Thoracic aorta (tissue), 2 donors: ENCODE results near the gene NUDCD3. TPM values are rescaled to one million over a fixed set of nuclear protein-coding genes. Genes with fewer than 3 reads are reported as not detected.

Source experiments
- ATAC-seq: fragments of 150-250 bp; one replicate; pipeline ENCODE4 v1.8.0; 2017; ENCODE audit warnings: low read depth; ENCODE audit not compliant: insufficient number of reproducible peaks, low FRiP score
- DNase-seq: peaks from one replicate; pipeline ENCODE4 v3.0.0-alpha.2; 2020; ENCODE audit warnings: low spot score
- H3K27ac ChIP-seq, 2 donors: fragments of 200-600 bp; sonication (generic); 1 replicate in 1 of 2; 2 replicates in 1 of 2; pipeline ENCODE4 v1.5.1; 2016; ENCODE audit warnings: mild to moderate bottlenecking in 2 of 2, moderate library complexity in 2 of 2
- H3K27me3 ChIP-seq: fragments of 200-600 bp; sonication (generic); replicated peaks from 2 replicates; pipeline ENCODE4 v1.6.0; 2016; ENCODE audit warnings: mild to moderate bottlenecking; ENCODE audit not compliant: insufficient read depth
- H3K36me3 ChIP-seq: fragments of 200-600 bp; sonication (generic); one replicate; pipeline ENCODE4 v1.5.1; 2016
- H3K4me1 ChIP-seq, 2 donors: fragments of 200-600 bp; sonication (generic); 1 replicate in 1 of 2; 2 replicates in 1 of 2; pipeline versions ENCODE4 v1.5.1 to v1.6.0; 2016; ENCODE audit warnings: low read depth in 2 of 2, mild to moderate bottlenecking in 1 of 2; ENCODE audit not compliant: control insufficient read depth in 1 of 2
- H3K4me3 ChIP-seq: fragments of 200-600 bp; sonication (generic); 2 replicates; pipeline ENCODE4 v1.5.1; 2016; ENCODE audit warnings: mild to moderate bottlenecking
- H3K9me3 ChIP-seq: fragments of 200-600 bp; sonication (generic); 2 replicates; pipeline ENCODE4 v1.5.1; 2016
- CTCF ChIP-seq: fragments of 200-600 bp; sonication (generic); IDR thresholded peaks from one replicate; pipeline ENCODE4 v1.5.1; 2019; ENCODE audit warnings: antibody characterized with exemption
- total RNA-seq, 2 donors: library from RNA; depleted of rRNA; stranded (reverse); fragments of >200 nt; gene quantifications; one replicate each; pipeline versions ENCODE4 v1.1.0 to v1.2.3, GENCODE V29; 2016

The NUDCD3 gene
- total RNA-seq, 2 donors from 2014 or later: 57.0 to 64.5 TPM

DNA sequence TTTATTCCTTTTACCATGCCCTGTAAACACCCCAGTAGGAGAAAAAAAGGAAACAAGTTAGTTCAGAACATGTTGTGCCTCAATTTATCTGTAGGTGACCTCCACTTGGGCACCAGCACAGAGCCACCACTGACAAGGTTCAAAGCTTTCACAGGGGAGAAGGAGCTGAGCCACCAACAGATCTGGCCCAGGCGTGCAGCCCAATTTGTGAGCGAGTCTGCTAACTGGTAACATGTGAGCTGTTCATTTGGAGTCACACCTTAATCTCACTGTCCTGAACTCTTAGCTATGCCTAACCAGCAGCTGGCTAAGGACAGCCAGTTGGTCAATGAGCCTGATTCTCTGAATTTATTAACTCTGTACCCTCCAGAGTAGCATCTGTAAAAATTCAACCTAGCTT, 86.7 kb downstream of the NUDCD3 start:
- TF ChIP-seq CTCF: no peak
- Histone ChIP-seq H3K27ac (no peak overlapping the region), H3K4me3 (no peak overlapping the region), H3K27me3 (no peaks in the 10 kb centered on the region), H3K36me3 (peaks cover 20% of the 10 kb centered on the region), H3K9me3 (no peaks in the 10 kb centered on the region), H3K4me1 (peaks cover 3 to 13% of the 10 kb centered on the region in 2 donors)
- ATAC-seq: no peak
- DNase-seq: no peak

- H3K27ac ChIP-seq: no peak overlapping the region
- DNase-seq: no peak
- no peaks in the 10 kb centered on the region for H3K9me3 ChIP-seq
- no peak for TF ChIP-seq CTCF
- H3K4me1 ChIP-seq: peaks cover 0 to 8% of the 10 kb centered on the region in 2 donors
- ATAC-seq: no peak
- no peak overlapping the region for H3K4me3 ChIP-seq
- peaks cover 20% of the 10 kb centered on the region for H3K36me3 ChIP-seq
- no peaks in the 10 kb centered on the region for H3K27me3 ChIP-seq
These were observed 87.2 kb downstream of the NUDCD3 start for GRCh38 chr7:44403176-44403759.

- H3K27ac ChIP-seq: no peak overlapping the region
- no peaks in the 10 kb centered on the region for H3K9me3 ChIP-seq
- H3K27me3 ChIP-seq: no peaks in the 10 kb centered on the region
- peaks cover 20% of the 10 kb centered on the region for H3K36me3 ChIP-seq
- H3K4me3 ChIP-seq: no peak overlapping the region
- ATAC-seq (no peak), DNase-seq (no peak)
- H3K4me1 ChIP-seq: peaks cover 0 to under 1% of the 10 kb centered on the region in 2 donors
- no peak for TF ChIP-seq CTCF
These were observed 87.9 kb downstream of the NUDCD3 start for GRCh38 chr7:44402401-44403060.

GRCh38 chr7:44401692-44402091, 88.8 kb downstream of the NUDCD3 start:
- no peak for DNase-seq
- Histone ChIP-seq H3K27ac (no peak overlapping the region), H3K4me3 (no peak overlapping the region), H3K4me1 (no peaks in the 10 kb centered on the region), H3K9me3 (no peaks in the 10 kb centered on the region), H3K27me3 (no peaks in the 10 kb centered on the region), H3K36me3 (peaks cover 20% of the 10 kb centered on the region)
- TF ChIP-seq CTCF: no peak
- no peak for ATAC-seq

DNA sequence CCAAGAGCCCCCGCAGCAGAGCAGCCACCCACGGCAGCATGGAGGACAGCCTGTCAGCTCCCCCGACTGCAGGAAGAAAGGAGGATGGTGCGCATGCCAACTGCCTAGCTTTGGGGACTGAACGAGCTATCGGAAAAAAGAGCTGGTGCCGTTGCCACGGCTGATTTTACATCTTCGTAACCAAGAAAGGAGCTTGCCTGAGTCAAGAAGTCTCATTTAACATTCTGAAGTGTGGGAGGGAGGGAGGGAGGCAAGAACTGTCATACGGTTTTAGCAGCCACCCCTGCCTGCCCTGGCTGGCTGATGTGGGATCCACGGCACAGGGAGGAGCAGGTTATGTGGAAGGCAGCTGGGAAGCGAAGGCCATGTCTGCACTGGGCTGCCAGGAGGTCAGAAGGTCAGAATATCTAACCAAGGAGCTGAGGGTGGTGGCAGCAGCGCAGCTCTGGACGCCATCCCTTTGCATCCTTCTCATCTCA, 90.4 kb downstream of the NUDCD3 start:
- Histone ChIP-seq H3K4me1 (no peaks in the 10 kb centered on the region), H3K36me3 (peaks cover 20% of the 10 kb centered on the region), H3K9me3 (no peaks in the 10 kb centered on the region), H3K27ac (no peak overlapping the region), H3K4me3 (no peak overlapping the region), H3K27me3 (no peaks in the 10 kb centered on the region)
- TF ChIP-seq CTCF: no peak
- ATAC-seq (no peak), DNase-seq (no peak)
